HTR-8/SVneo (cell line): Measurements from ENCODE around the gene AOPEP.

Experiments
- DNase-seq: peaks from one replicate; pipeline ENCODE4 v3.0.0; 2011; ENCODE audit warnings: low spot score, mixed read lengths; ENCODE audit not compliant: insufficient read length
- FAIRE-seq: peaks from 2 replicates; lab custom pipeline; 2011; peaks lifted over from hg19 to GRCh38; lab: Jason Lieb, UNC

AOPEP gene

GRCh38 chr9:95093586-95093985 is 367.1 kb downstream of the AOPEP start:
- FAIRE-seq (no peak), DNase-seq (no peak)

- FAIRE-seq (no peak), DNase-seq (no peak)
Observed at GRCh38 chr9:95094002-95094401, 367.5 kb downstream of the AOPEP start.

- DNase-seq (no peak), FAIRE-seq (no peak)
Observed at GRCh38 chr9:95095641-95096355, 369.3 kb downstream of the AOPEP start.

GRCh38 chr9:95096381-95096780 is 369.9 kb downstream of the AOPEP start:
- FAIRE-seq (no peak), DNase-seq (no peak)

GRCh38 chr9:95096807-95097206 is 370.3 kb downstream of the AOPEP start:
- no peak for DNase-seq
- no peak for FAIRE-seq

GRCh38 chr9:95097279-95097678 is 370.8 kb downstream of the AOPEP start:
- DNase-seq (no peak), FAIRE-seq (no peak)

- DNase-seq (no peak), FAIRE-seq (no peak)
Observed at GRCh38 chr9:95098391-95098921, 372.0 kb downstream of the AOPEP start.

GRCh38 chr9:95099321-95100070 is 373.0 kb downstream of the AOPEP start:
- no peak for FAIRE-seq
- no peak for DNase-seq

- DNase-seq, result no peak
- FAIRE-seq, result no peak
Observed at GRCh38 chr9:95100071-95100627, 373.6 kb downstream of the AOPEP start.

- no peak for FAIRE-seq
Observed at GRCh38 chr9:95101326-95101725, 374.8 kb downstream of the AOPEP start.

GRCh38 chr9:95102001-95102433 is 375.5 kb downstream of the AOPEP start:
- no peak for DNase-seq
- no peak for FAIRE-seq

More at GRCh38 chr9:95101326-95101725, 374.8 kb downstream of the AOPEP start:
- no peak for DNase-seq

GRCh38 chr9:95102572-95102971 is 376.1 kb downstream of the AOPEP start:
- DNase-seq, result no peak
- no peak for FAIRE-seq

GRCh38 chr9:95103281-95103771 is 376.8 kb downstream of the AOPEP start:
- DNase-seq, result no peak

GRCh38 chr9:95103871-95104580 is 377.5 kb downstream of the AOPEP start:
- DNase-seq, result no peak
- no peak for FAIRE-seq

More at GRCh38 chr9:95103281-95103771, 376.8 kb downstream of the AOPEP start:
- no peak for FAIRE-seq

GRCh38 chr9:95104581-95104960 is 378.1 kb downstream of the AOPEP start:
- FAIRE-seq, result no peak
- DNase-seq, result no peak

- DNase-seq (no peak), FAIRE-seq (no peak)
Observed at GRCh38 chr9:95104980-95105379, 378.5 kb downstream of the AOPEP start.

GRCh38 chr9:95105519-95106287 is 379.2 kb downstream of the AOPEP start:
- FAIRE-seq, result no peak
- DNase-seq, result no peak

- DNase-seq (no peak), FAIRE-seq (no peak)
Observed at GRCh38 chr9:95107001-95107749, 380.7 kb downstream of the AOPEP start.

GRCh38 chr9:95107976-95108375 is 381.5 kb downstream of the AOPEP start:
- no peak for FAIRE-seq
- DNase-seq, result no peak
